Activated B cell treated with CpG ODN at 0.5 μM for 24 hours (primary cell): ENCODE measurements around the gene CPO. TPM values are rescaled to one million over a fixed set of nuclear protein-coding genes. Genes with fewer than 3 reads are reported as not detected.

Source experiments
- ATAC-seq: fragments of 200-7000 bp; cut with Tn5 transposase; one replicate; pipeline ENCODE4 v1.10.0; 2021; ENCODE audit warnings: low read depth, mild to moderate bottlenecking, moderate library complexity
- CTCF ChIA-PET: fragments of 350-600 bp; sonication (Branson Sonifier 250); formaldehyde crosslinking; loops from one replicate; lab custom pipeline; 2021; ENCODE audit warnings: antibody characterized with exemption; lab: Charles Lee
- POLR2A ChIA-PET: fragments of 350-600 bp; sonication (Branson Sonifier 250); formaldehyde crosslinking; loops from one replicate; lab custom pipeline; 2021; ENCODE audit warnings: antibody characterized with exemption; lab: Charles Lee
- DNase-seq: peaks from one replicate; pipeline ENCODE4 v3.0.0; 2022
- H3K27ac Mint-ChIP-seq: one replicate; pipeline ENCODE4 v1.8.0; 2020; ENCODE audit warnings: mixed read lengths
- H3K27me3 Mint-ChIP-seq: one replicate; pipeline ENCODE4 v1.8.0; 2021; ENCODE audit warnings: mixed read lengths
- H3K36me3 Mint-ChIP-seq: one replicate; pipeline ENCODE4 v1.8.0; 2021; ENCODE audit warnings: low read depth, mixed read lengths
- H3K4me1 Mint-ChIP-seq: one replicate; pipeline ENCODE4 v1.8.0; 2021; ENCODE audit warnings: mixed read lengths
- H3K4me3 Mint-ChIP-seq: one replicate; pipeline ENCODE4 v1.8.0; 2020; ENCODE audit warnings: mild to moderate bottlenecking, mixed read lengths
- H3K9me3 Mint-ChIP-seq: one replicate; pipeline ENCODE4 v1.8.0; 2020; ENCODE audit warnings: mixed read lengths
- intact Hi-C: fragments of 100-400 bp; cut with micrococcal nuclease; formaldehyde crosslinking; loops from one replicate; pipeline ENCODE4 v1.15.1; 2024
- total RNA-seq: library from RNA; stranded (reverse); gene quantifications from 2 replicates; pipeline ENCODE4 v1.2.3, GENCODE V29; 2022
- TF ChIP-seq, protein P1 (sequence below): fragments of 200-600 bp; IDR thresholded peaks from one replicate; pipeline ENCODE4 v1.8.0; 2022; ENCODE audit warnings: antibody characterized with exemption, mild to moderate bottlenecking

Gene CPO
- total RNA-seq, 1 donor from 2014 or later = not detected

DNA sequence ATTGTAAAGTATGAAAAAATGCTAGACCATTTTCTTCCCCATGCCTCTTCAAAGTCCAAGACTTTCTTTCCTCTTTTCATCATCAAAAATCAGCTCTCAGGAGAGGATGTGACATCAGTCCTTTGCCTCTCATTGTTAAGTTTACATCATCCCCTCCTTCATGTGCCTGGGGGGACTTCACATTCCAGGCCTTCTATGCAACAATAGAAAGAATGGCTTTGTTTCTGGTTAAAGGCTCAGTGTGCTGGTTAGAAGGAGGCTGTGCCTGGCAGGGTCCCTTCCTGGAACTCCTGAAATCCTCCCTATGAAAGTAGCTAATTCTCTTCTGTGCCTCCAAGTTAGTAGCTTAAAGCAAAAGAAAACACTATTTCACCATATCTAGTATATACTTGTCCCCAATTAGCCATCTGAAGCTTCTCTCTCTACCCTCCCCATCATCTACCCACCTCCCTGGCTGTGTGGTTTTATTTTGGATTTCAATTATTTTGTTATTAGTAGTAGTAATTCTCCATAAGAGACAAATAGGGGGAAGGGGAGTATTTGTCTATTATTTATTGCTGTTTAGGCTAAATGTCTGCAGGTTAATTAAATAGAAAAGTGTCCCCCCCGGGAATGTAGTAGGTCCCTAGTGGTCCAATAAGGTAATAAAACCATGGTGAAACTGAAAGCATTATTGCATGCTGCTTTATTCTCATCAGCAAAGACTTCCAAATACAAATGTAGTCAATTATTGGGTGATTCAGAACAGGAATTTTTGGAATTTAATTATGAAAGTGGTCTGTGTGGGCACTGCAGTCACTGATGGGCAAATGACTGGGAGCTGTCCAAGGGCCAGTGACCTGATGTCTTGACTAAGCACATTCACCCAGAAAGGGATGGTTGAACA is 69.0 kb downstream of the CPO start:
- no peak overlapping the region for H3K27ac Mint-ChIP-seq
- ATAC-seq = no peak
- TF ChIP-seq, protein P1, sequence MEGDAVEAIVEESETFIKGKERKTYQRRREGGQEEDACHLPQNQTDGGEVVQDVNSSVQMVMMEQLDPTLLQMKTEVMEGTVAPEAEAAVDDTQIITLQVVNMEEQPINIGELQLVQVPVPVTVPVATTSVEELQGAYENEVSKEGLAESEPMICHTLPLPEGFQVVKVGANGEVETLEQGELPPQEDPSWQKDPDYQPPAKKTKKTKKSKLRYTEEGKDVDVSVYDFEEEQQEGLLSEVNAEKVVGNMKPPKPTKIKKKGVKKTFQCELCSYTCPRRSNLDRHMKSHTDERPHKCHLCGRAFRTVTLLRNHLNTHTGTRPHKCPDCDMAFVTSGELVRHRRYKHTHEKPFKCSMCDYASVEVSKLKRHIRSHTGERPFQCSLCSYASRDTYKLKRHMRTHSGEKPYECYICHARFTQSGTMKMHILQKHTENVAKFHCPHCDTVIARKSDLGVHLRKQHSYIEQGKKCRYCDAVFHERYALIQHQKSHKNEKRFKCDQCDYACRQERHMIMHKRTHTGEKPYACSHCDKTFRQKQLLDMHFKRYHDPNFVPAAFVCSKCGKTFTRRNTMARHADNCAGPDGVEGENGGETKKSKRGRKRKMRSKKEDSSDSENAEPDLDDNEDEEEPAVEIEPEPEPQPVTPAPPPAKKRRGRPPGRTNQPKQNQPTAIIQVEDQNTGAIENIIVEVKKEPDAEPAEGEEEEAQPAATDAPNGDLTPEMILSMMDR = no peak
- H3K4me1 Mint-ChIP-seq = no peaks in the 10 kb centered on the region
- H3K27me3 Mint-ChIP-seq = peaks cover 7% of the 10 kb centered on the region
- H3K9me3 Mint-ChIP-seq = no peaks in the 10 kb centered on the region
- intact Hi-C loops = no loop called here
- H3K4me3 Mint-ChIP-seq = no peak overlapping the region
- H3K36me3 Mint-ChIP-seq = no peaks in the 10 kb centered on the region
- POLR2A ChIA-PET = no interaction called here
- no peak for DNase-seq
- CTCF ChIA-PET = no interaction called here

DNA sequence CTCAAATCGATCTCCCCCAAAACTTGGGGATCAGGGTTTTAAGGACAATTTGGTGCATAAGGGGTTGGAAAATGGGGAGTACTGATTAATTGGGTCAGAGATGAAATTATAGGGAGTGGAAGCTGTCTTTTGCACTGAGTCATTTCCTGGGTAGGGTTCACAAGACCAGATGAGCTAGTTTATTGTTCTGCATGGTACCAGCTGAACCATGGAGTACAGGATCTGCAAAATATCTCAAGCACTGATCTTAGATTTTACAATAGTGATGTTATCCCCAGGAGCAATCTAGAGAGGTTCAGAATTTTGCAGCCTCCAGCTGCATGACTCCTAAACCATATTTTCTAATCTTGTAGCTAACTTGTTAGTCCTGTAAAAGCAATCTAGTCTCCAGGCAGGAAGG is 73.1 kb downstream of the CPO start:
- no peaks in the 10 kb centered on the region for H3K9me3 Mint-ChIP-seq
- no peak overlapping the region for H3K4me3 Mint-ChIP-seq
- H3K36me3 Mint-ChIP-seq = no peaks in the 10 kb centered on the region
- peaks cover 11% of the 10 kb centered on the region for H3K27me3 Mint-ChIP-seq
- ChIA-PET CTCF (no interaction called here), POLR2A (no interaction called here)
- intact Hi-C loops = no loop called here
- no peak overlapping the region for H3K27ac Mint-ChIP-seq
- no peaks in the 10 kb centered on the region for H3K4me1 Mint-ChIP-seq
- TF ChIP-seq, protein P1 = no peak
- DNase-seq (no peak), ATAC-seq (no peak)

DNA sequence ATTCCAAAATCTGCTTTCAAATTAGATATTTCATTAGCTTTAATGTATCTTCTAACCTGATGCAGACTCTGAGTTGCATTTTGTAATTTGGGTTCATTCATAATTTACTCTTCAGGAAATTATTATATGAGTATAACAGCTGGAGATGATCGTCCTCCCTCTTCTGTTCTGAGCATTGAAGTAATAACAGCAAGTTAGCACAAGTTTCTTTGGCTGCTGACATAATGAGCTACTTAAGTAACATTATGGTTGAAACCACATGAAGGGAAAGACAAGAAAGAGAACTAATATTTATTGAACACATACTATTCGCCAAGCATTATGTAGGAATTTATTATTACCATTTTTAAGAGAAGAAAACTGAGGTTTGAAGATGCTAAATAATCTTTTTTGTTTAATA is 75.1 kb downstream of the CPO start:
- no peak overlapping the region for H3K4me3 Mint-ChIP-seq
- peaks cover 15% of the 10 kb centered on the region for H3K27me3 Mint-ChIP-seq
- no peak for ATAC-seq
- DNase-seq = no peak
- H3K27ac Mint-ChIP-seq = no peak overlapping the region
- H3K9me3 Mint-ChIP-seq = peaks cover 12% of the 10 kb centered on the region
- H3K36me3 Mint-ChIP-seq = no peaks in the 10 kb centered on the region
- POLR2A ChIA-PET = no interaction called here
- TF ChIP-seq, protein P1 = no peak
- intact Hi-C loops = no loop called here
- H3K4me1 Mint-ChIP-seq = no peaks in the 10 kb centered on the region
- CTCF ChIA-PET = no interaction called here

DNA sequence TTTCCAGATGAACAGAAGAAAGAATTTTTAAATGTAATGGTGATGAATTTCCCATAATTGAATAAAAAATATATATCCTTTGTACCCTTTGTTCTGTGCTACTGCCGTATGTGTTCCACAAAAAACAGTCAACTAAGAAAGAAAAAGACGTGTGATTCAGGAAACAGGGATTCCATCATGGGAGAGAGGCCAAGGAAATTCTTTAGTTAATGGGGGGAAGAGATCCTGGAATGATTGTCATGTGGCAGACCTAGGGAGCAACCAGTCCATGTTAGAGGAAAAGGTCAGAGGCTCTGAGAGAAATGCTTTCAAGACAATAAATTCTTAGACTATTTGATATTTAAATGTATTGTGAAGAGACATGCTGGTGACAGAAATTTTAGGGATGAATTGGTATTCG is 76.6 kb downstream of the CPO start:
- Mint-ChIP-seq H3K27ac (no peak overlapping the region), H3K4me3 (no peak overlapping the region), H3K27me3 (peaks cover 15% of the 10 kb centered on the region), H3K9me3 (peaks cover 12% of the 10 kb centered on the region), H3K36me3 (no peaks in the 10 kb centered on the region), H3K4me1 (no peaks in the 10 kb centered on the region)
- intact Hi-C loops = no loop called here
- ChIA-PET CTCF (no interaction called here), POLR2A (no interaction called here)
- DNase-seq (no peak), ATAC-seq (no peak)
- TF ChIP-seq, protein P1 = no peak

Other genes starting within 250 kb of the CPO start
- gene DYTN, start 221.1 kb upstream of the CPO start, total RNA-seq = not detected in 2 replicates
- not detected in 2 replicates for gene MDH1B, start 174.2 kb upstream of the CPO start, total RNA-seq
- gene FASTKD2, start 173.9 kb upstream of the CPO start, total RNA-seq = 29.1 and 29.6 TPM in 2 replicates
- 31.7 and 35.8 TPM in 2 replicates for gene KLF7, start 226.4 kb downstream of the CPO start, total RNA-seq